Ectodermal cell (in vitro differentiated cells): ENCODE data around the gene NIPAL1.

Experiments
- H3K27ac ChIP-seq: 2 replicates; pipeline ENCODE4 v1.7.0; 2013; ENCODE audit warnings: mild to moderate bottlenecking, low read depth, low read length; ENCODE audit not compliant: insufficient read depth, poor library complexity, severe bottlenecking
- H3K27me3 ChIP-seq: 2 replicates; pipeline ENCODE4 v1.7.0; 2013; ENCODE audit warnings: mild to moderate bottlenecking, low read length; ENCODE audit not compliant: insufficient read depth, control insufficient read depth, poor library complexity, severe bottlenecking
- H3K36me3 ChIP-seq: one replicate; pipeline ENCODE4 v1.7.0; 2013; ENCODE audit warnings: low read length; ENCODE audit not compliant: control insufficient read depth, insufficient read depth
- H3K4me1 ChIP-seq: one replicate; pipeline ENCODE4 v1.7.0; 2013; ENCODE audit warnings: low read length; ENCODE audit not compliant: control insufficient read depth, insufficient read depth
- H3K4me3 ChIP-seq: 2 replicates; pipeline ENCODE4 v1.7.0; 2013; ENCODE audit warnings: low read depth, low read length, control low read depth; ENCODE audit not compliant: insufficient read depth
- H3K9me3 ChIP-seq: 2 replicates; pipeline ENCODE4 v1.7.0; 2013; ENCODE audit warnings: mild to moderate bottlenecking, low read length, moderate library complexity; ENCODE audit not compliant: control insufficient read depth
- WGBS, 2 experiments: methylation state at CpG; one replicate each; pipeline ENCODE4 v1.1.7; 2013; ENCODE audit warnings: missing lambda C conversion rate in 2 of 2; 5-methylcytosine and 5-hydroxymethylcytosine counted together

NIPAL1 gene

DNA sequence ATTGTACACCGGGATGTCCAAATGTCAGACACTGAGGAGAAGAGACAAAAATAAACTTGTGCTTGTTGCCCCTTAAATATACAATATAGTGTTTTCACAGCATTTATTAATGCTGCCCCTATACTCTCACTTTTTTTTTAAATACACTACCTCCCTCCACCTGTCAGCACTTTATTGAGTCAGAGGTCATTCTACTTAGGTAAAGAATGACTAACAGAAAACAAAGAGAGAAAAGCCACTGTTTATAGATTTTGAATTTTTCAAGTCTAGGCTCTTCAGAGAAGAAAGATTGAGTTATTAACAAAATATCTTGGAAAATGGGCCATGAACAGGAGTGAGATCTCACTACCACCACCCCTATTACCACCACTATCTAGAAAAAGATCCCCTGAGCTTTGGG, 58.1 kb downstream of the NIPAL1 start:
- WGBS, 2 experiments = 80 to 96% methylated on average over 1 of the region's 1 CpG
- no peaks in the 10 kb centered on the region for H3K9me3 ChIP-seq

DNA sequence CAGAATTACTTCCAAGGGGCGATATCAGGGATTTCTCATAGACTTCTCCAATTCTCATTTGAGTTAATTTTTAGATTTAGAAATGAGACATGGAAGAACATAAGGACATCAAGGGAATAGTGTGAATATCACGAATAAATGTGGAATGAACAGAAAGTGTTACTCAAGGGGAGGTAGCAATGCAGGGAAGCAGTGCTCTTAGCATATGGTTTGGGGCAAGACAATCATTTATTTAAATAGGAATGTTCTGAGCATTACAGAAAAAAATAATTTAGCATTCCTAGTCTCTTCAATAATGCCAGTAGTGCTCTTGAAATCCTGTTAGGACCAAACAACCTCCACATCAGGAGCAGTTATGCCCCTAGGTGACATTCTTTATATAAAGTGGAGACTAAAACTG, 61.9 kb downstream of the NIPAL1 start:
- H3K4me3 ChIP-seq = no peak overlapping the region
- no peaks in the 10 kb centered on the region for H3K36me3 ChIP-seq
- no peaks in the 10 kb centered on the region for H3K4me1 ChIP-seq
- no peak overlapping the region for H3K27ac ChIP-seq
- 48 to 50% methylated on average over 2 of the region's 2 CpGs for WGBS, 2 experiments
- no peaks in the 10 kb centered on the region for H3K27me3 ChIP-seq
- H3K9me3 ChIP-seq = no peaks in the 10 kb centered on the region

More for the DNA sequence above, 58.1 kb downstream of the NIPAL1 start:
- no peaks in the 10 kb centered on the region for H3K27me3 ChIP-seq
- no peaks in the 10 kb centered on the region for H3K4me1 ChIP-seq
- H3K36me3 ChIP-seq = no peaks in the 10 kb centered on the region
- no peak overlapping the region for H3K27ac ChIP-seq
- H3K4me3 ChIP-seq = no peak overlapping the region

DNA sequence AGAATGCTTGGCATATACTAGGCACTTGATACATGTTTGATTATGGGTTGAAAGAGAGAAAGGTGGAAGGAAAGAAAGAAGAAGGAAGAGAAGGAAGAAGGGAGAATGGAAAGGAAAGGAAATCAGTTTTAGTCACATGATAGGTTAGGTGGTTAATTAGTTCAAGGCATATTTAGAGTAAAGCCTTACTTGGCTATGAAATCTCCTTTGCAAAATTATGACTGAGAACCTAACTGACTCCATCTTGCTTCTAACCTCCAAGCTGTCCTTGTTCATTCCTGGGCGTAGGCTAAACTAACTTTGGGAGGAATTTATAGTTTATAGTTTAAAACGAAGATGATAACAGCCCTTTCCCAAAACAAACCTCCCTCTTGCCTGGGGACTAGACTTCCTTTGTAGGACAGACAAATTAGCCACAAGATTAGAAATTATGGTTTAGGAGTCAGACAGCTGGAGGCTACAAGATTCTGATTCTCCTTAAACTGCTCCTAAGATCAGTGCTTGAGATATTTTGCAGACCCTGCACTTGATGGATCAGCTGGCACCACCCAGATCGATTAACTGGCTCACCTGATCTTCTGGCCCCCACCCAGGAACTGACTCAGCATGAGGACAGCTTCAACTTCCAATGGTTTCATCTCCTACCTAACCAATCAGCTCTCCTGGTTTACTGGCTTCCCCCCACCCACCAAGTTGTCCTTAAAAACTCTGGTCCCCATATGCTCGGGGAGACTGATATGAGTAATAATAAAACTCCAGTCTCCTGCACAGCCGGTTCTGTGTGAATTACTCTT, 62.5 kb downstream of the NIPAL1 start:
- Histone ChIP-seq H3K27ac (no peak overlapping the region), H3K9me3 (no peaks in the 10 kb centered on the region), H3K27me3 (no peaks in the 10 kb centered on the region), H3K4me3 (no peak overlapping the region), H3K4me1 (no peaks in the 10 kb centered on the region), H3K36me3 (no peaks in the 10 kb centered on the region)
- 86 to 92% methylated on average over 4 of the region's 5 CpGs for WGBS, 2 experiments

DNA sequence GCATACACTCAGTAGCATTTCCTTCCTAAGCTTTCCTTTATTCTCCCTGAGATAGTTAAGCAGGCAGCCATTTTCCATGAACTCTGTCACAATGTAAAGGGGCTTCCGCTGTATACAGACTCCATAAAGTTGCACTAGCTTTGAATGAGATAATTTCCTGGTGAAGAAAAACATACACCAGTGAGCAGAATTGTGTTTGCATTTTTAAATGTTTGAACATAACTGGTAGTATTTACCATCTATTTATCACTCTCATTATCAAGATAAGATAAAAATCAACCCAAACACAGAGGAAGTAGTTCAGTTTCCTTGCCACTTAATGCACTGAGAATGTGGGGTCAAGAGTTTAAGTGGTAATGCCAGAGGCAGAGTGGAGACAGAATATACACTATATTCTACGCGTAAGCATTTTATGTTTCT, 63.4 kb downstream of the NIPAL1 start:
- no peaks in the 10 kb centered on the region for H3K4me1 ChIP-seq
- H3K4me3 ChIP-seq = no peak overlapping the region
- no peak overlapping the region for H3K27ac ChIP-seq
- no peaks in the 10 kb centered on the region for H3K36me3 ChIP-seq
- H3K9me3 ChIP-seq = no peaks in the 10 kb centered on the region
- H3K27me3 ChIP-seq = no peaks in the 10 kb centered on the region
- WGBS, 2 experiments = 96 to 100% methylated on average over 3 of the region's 3 CpGs

DNA sequence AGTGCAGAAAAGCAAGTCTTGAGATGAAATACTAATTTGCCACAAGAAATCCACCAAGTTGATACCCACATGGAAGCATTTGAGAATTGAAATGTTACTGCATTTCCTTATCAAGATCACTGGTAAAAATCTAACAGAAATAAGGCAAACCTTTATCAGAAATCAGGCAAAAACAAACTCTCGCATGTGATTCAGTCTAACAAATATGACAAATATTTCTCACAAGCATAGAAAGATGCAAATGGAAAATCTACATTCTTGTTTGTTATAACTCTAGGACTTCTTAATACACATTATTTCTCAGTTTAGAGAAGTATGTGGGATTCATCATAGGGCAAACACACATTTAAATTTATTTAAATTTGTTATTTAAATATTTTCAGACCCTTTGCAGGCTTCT, 64.6 kb downstream of the NIPAL1 start:
- Histone ChIP-seq H3K27ac (no peak overlapping the region), H3K36me3 (no peaks in the 10 kb centered on the region), H3K27me3 (no peaks in the 10 kb centered on the region), H3K9me3 (no peaks in the 10 kb centered on the region), H3K4me1 (no peaks in the 10 kb centered on the region), H3K4me3 (no peak overlapping the region)
- WGBS, 2 experiments = 96 to 100% methylated on average over 1 of the region's 1 CpG

DNA sequence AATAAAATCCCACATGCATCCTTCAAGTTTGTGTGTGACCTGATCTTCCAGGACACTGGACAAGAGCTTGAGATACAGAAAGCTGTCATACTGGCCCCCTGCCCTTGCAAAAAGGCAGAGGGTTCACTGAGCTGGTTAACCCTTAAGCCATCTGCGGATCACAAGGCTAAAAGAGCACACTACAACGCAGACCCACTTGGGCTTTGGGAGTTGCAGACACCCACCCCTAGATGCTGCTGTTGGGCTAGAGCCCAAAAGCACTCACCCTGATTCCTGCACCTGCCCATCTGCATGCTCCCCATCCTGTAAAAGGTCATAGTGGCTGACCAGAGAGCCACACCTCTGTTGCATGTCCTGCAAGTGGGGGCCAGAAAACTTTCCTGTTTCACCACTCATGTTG, 66.4 kb downstream of the NIPAL1 start:
- Histone ChIP-seq H3K4me1 (no peaks in the 10 kb centered on the region), H3K4me3 (no peak overlapping the region), H3K36me3 (no peaks in the 10 kb centered on the region), H3K9me3 (no peaks in the 10 kb centered on the region), H3K27me3 (no peaks in the 10 kb centered on the region), H3K27ac (no peak overlapping the region)
- WGBS, 2 experiments = 76 to 80% methylated on average over 2 of the region's 2 CpGs

DNA sequence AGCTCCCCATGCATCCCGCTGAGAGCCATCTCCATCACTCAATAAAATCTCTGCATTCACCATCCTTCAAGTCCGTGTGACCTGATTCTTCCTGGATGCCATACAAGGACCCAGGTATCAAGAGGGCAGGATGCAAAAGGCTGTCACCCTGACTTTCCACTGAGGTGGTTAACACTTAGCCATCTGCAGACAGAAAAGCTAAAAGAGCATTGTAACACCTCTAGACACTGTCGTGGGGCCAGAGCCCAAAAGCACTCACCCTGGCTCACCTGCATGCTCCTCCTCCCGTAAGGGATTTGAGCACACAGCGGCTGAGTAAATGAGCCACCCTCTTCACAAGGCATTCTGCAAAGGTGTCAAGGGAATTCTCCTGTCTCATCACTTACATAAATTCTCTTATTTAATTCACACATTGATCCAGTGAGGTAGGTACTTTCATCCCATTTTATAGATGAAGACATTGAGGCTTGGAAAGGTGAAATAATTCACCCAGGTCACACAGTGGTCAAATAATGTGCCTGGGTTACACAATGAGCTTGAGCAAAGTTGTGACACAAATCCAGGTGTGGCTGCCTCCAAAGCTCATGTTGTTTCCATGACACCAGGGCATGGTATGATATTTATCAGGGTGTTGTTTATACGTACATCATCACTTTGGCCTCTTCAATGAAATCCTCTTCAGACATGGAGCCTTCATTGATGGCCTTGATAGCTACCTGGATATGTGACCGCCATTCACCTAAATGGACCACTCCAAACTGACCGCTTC, 69.4 kb downstream of the NIPAL1 start:
- Histone ChIP-seq H3K9me3 (no peaks in the 10 kb centered on the region), H3K36me3 (no peaks in the 10 kb centered on the region), H3K4me1 (no peaks in the 10 kb centered on the region), H3K27me3 (no peaks in the 10 kb centered on the region), H3K27ac (no peak overlapping the region), H3K4me3 (no peak overlapping the region)
- WGBS, 2 experiments = 67 to 73% methylated on average over 8 of the region's 8 CpGs
